ENCODE data around the gene SEMA7A.

Gene SEMA7A

DNA sequence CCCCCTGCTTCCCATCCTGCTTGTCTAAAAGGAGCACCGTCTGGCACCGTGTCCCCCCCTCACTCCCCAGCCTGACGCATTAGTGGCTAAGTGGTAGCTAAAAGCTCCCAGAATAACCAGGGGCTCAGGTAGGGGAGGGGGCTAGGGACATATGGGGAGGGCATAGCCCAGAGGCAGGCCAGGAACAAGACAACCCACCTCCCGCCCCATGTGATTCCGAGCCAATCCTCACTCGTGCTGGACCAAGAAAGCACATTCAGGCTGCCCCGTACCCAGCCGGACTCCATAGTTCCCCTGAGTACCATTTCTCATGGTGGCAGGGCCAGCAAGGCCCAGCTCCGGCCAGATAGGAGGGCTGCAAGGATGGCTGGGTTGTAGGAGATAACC, 11.5 kb downstream of the SEMA7A start:
- peak in 5 of 42 donors; percentile 31 to 48 (median 36) for DNase-seq
- intact Hi-C loops (cut with DNase I) = no loop called here

DNA sequence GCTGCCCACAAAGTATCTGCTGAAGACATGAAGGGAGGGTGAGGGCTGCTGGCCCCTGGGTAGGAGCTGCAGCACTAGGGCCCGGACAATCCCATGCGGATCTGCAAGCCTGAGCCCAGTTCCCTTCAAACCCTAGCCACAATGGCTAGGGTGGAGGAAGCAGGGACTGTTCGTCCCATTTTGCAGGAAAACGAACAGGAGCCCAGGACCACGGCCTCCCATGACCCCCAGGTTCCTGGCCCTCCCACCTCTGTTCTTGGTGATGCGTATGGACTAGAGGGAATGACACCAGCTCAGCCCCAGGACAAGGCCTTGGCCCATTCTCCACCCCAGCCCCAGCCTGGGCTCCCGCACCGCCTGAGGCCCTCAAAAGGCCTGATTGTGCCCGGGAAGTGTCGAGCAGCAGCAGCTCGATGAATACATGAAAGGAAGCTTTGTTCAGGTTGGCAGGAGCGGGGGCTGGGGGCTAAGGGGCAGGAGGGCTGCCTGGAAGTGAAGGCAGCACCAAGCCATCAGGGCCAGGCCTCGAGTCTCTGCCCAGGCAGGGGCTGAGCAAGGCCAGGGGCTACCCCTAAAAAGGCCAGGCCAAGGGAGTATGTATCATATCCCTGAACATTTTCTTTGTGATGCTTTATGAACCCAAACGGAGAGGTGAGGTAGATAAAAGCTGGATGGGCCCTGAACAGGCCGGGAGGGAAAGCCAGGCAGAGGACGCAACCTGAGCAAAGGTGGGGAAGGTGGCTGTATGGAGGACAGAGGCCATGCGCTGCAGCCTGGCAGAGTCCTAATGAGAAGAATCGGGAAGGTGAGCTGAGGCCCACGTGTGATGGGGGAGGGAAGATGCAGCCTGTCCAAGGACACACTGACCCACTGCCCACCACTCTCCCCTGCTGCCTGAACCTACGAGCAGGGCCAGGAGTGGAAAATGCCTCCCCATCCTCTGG, 12.2 kb downstream of the SEMA7A start:
- intact Hi-C loops (cut with DNase I) = no loop called here
- DNase-seq = peak; percentile 76 to 97 (median 92)

DNA sequence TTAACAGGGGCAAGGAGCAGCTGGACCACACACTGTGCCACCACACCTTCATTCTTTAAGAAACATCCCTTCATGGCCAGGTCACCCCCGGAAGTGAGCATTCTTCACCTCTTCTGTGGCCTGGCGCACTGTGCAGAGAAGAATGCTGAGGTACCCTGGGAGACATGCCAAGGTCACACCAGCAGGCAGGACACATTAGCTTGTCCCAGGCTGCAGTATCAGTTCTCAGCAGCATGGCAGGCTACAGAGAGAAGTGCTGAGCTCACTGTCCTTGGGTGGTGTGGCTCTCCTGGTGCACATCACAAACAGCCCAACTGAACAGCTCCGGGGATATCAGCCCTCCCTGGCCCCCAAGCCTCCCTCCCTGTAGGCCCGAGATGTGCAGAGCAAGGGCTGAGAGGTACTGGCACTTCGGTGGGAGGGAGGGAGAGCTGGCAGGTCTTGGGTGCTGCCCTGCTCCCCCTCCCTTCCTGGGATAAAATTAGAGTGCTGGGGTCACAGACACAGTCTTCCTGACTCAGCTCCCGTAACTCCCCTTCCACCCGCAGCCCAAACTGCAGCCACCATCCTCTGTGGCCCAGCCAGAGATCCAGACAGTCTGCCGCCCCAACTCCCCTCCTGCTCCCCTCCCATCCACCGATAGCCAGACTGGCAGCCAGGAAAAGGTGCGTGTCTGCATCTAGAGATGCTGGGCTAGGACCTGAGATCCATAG, 13.4 kb downstream of the SEMA7A start:
- intact Hi-C loops (cut with DNase I) = no loop called here
- peak in 1 of 42 donors; percentile 19 for DNase-seq

DNA sequence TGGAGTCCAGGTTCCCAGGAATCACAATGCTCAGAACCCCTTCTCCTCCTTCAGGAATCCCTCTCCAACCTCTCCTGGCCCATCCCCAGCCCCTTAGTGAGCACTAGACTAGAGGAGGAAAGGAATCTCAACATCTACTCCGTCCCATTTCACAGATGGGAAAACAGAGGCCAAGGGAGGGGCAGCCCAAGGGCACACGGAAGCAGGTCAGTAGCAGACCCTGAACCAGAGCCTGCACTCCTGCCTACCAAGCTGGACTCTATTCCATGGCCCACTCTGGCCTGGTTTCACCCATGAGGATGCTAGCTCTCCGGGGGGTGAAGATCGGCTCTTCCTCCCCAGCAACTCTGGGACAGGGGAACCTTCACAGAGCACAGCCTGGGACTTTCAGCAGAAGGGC, 14.3 kb downstream of the SEMA7A start:
- no peak for DNase-seq
- intact Hi-C loops (cut with DNase I) = no loop called here

DNA sequence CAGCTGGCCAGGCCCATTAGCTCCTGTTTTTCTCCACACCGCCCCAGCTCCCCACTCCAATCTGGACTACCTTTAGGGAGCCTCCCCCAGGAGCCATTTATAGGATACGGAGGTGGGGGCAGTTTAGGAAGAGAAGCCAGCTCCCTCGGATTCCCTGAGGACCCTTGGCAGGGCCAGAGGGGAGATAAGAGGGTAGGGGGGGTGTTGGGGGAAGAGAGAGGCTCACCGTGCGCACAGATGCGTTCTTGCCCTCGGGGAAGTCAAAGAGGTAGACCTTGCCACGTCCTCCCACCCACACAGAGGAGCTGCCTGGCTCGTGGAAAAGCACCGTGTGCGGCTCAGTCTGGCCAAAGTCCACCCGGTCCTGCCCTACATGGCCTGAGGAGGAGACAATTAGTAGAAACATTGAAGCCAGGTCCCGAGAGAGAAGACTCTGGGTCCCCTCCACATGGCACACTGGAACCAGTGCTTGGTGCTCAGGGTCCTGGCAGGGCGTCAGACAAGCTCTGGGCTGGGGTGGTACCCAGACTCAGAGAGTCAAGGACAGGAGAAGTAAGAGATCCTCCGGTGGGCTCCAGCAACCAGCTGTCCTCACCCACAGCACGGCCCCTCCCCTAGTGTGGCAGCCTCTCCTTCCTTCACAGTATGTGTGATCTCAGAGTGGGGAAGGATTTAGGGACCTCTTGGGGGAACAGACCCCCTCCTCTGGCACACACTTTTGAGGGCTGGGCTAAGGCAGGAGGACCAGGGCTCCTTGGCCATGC, 15.0 kb downstream of the SEMA7A start:
- DNase-seq = no peak
- intact Hi-C loops (cut with DNase I) = no loop called here

DNA sequence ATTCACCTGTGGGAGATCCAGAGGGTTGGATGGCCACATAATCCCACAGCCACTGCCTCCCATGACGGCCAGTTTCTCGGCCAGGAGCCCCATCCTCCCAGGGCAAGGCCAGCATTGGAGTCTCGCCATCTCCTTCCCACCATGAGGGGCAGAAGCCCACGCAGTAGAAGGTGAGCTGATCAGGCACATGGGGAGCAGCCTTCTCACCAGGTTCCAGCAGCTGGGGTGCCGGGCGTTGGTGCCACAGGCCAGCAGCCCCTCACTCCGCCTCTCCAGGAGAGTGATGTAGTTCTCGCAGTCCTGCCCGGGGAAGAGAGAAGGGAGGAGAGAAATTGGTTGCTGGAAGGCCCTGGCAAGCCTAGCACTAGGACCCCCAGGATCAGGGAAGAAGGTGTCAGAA, 16.1 kb downstream of the SEMA7A start:
- no peak for DNase-seq
- intact Hi-C loops (cut with DNase I) = no loop called here

DNA sequence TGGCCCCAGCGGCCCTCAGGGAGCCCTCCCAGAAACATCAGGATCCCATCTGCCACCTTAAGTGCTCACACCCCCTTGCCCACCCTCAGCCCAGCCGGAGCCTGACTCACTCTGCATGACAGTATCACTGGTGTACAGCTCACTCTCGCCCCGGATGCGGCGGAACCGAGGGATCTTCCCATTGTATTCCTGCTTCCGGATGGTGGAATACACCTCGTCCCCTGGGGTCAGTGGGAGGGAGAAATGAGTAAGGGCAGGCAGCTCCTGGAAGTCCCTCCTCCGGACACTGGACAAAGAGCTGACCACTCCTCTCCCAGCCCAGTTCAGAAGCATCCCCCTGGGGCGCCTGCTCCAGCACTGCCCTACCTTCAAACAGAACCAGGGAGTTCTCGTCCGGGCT, 16.5 kb downstream of the SEMA7A start:
- DNase-seq = no peak
- intact Hi-C loops (cut with DNase I) = no loop called here

DNA sequence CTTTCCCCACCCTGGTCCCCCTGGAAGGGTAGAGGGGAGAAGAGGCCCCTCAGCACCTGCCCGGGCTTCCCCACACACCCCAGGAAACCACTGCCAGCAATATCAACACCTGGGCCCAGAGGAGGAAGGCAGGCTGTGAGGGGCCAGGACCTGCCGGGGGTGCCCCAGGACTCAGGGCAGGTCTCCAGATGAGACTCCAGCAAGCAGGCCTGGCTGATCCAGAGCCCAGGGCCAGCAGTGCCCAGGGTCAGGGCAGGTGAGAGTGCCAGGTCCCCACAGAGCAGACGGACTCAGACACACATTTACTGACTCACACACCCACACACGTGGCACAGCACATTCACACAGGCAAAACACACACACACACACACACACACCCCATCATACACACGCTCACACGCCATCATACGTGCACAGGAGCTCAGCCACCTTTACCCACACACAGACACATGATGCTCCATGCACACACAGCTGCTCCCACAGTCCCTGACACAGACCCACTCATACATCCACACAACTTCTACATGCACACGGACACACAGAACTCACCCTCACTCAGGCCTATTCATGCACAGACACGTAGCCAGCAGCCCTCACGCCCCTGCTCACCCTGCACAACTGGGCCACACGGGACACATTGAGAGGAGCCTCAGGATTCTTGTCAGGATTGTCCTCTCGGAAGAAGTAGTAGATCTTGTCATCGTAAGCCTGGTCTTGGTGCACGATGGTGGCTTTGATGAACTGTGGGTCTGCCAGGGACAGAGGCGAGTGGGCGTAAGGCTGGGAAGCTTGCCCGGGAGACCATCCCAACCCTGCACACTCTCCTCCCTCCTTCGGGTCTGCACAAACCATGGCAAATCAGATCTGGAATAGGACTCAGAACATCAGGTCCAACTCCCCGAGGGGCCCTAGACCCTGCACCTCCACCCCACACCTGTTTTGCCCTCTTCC, 17.5 kb downstream of the SEMA7A start:
- intact Hi-C loops (cut with DNase I) = no loop called here
- no peak for DNase-seq

DNA sequence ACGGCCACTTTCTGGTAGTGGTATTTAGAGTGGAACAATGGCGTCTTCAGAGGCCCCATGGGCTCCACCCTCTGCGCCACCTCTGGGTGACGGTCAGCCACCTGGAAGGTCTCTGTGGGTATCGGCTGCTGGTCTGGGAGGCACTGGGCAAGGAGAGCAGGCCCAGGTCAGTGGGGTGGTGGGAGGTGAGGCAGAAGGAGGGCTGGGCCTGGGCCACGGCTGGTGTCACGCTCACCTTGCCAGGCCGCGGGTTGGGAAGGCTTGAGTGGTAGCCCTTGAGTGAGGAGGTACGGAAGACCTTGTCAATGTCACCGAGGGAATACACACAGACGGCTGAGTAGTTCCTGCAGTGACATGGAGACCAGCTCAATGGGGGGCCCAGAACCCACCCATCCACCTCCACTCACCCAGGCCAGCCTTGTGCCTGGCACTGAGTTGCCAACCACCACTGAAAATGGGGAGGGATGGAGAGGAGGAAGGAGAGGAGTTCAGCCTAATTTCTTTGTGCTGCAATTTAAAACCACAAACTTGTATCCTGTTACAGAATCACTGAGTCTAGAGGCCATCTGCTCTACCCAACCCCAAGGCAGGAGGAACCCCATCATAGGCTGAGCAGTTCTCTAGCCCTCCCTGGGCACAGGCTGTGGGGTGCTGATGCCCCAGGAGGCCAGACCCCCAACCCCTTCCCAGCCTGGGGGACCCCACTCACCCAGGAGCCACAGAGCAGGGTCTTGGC, 19.0 kb downstream of the SEMA7A start:
- DNase-seq = no peak
- intact Hi-C loops (cut with DNase I) = no loop called here

DNA sequence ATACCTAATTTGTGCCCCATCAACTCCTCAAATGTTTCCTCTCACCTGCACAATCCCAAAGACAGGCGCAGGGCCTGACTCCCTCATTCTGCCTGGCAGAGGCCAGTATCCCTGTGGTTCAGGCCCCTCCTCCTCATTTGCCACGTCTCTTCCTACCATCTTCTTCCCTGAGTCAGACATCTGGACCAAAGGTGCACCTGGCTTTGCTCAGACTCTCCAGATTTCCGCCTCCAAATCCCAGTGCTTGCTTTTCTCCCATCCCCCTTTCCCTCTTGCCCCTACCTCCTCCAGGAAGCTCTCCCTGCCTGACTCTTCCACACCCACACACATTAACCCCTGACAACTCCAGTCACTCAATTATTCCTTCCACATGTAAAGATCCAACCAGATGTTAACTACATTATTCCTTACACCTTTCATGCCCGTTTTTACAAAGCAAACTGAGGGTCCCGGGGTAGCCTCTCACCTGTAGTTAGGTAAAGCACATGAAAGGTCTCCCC, 19.6 kb downstream of the SEMA7A start:
- intact Hi-C loops (cut with DNase I) = no loop called here
- no peak for DNase-seq

DNA sequence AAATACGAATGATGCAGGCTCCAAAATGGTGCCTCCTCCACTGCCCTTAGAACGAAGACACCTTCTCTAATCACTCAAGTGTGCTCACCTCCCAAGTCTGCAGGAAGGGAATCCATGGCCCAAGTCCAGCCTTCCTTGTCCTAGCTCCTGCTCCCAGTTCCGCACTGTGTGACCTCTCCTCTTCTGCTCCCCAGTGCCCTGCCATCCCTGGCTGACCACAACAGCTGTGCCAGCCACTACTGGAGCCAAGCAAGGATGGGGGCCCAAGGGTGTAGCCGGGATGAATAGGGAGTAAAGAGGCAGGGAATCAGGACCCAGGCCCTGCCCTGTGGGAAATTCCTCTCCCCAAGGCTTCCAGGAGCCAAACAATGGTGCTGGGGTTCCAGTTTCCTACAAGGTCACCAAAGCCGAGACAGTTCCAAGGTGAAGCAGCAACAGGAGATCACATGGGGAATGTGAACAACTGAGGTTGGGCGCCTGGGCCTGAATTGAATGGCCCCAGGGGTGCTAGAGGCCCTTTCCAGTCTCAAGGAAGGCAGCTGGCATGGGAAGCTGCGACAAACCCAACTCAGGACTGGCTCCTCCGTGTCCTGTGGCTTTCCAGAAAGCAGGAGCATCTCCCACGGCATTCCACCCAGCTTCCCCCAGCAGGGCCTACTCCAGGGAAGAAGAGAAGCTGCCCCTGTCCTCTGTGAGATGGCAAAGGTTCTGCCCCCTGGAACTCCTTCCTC, 20.2 kb downstream of the SEMA7A start:
- intact Hi-C loops (cut with DNase I) = no loop called here
- DNase-seq = no peak

DNA sequence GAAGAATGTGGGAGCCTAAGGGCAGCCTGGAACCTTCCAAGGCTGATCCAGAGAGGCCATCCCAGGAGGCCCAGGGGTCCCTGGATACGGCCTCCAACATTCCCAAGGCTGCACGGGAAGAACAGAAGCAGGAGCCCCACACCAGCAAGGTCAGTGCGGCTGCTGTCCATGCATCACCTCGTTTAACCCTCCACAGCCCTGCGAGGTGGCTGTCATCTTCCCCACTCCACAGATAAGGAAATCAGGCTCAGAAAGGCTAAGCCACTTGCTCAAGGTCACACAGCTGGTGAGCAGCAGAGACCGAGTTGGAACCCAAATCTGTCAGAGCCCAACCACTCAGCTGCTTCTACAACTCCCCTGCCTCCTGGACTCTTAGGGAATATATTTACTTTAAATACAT, 21.6 kb downstream of the SEMA7A start:
- no peak for DNase-seq
- intact Hi-C loops (cut with DNase I) = no loop called here

DNA sequence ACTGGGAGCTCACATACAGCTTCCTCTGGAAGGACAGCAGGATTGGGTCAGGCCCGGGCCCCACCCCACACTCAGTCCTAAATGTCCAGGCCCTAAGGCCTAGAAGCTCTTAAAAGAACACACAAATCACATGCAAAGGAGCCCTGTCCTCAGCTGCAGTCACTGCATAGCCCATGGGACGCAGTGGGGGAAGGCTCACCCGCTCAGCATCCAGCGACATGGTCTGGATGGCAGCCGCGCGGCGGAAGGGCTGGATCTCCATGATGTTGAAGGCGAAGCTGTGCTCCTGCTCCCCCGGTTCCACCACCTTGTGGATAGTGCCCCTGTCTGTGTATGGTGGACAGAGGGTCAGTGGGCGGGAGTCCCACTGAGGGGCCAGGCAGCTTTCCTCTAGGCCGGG, 22.1 kb downstream of the SEMA7A start:
- DNase-seq = no peak
- intact Hi-C loops (cut with DNase I) = no loop called here

DNA sequence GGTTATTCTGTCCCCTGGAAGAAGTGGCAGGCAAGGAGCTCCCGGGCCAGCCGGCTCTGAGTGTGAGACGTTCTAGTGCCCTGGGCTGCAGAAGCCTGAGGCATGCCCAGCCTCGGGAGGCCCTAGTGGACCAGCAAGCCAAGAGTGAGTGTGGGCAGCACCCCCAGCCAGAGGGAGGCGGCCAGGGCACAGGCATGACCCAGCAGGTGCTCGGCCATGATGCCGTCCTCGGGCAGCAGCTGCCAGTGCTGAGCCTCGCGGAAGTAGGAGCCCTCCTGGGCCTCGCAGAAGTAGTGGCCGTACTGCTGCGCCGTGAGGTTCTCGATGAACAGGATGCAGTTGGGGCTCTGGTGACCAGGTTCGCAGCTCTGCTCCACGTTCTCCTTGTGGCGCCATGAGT, 23.3 kb downstream of the SEMA7A start:
- no peak for DNase-seq
- intact Hi-C loops (cut with DNase I) = no loop called here

DNA sequence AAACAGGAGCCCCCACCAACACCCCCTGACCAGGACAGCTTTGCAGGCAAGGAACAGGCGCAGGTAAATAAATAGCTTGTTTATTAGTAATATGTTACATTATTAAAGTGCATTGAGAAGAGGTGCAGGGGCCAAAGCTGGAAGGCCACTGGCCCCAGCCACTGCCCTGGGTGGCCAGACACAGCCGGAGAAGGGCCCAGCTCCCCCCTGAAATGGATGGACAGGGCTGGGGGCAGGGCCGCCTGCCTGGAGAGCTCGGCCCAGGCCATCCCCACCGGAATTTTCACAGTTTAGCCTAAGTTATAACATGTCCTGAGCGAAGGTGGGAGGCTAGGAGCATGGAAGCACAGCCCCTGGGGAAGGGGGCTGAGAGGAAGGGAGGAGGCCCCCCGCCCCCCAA, 24.5 kb downstream of the SEMA7A start:
- intact Hi-C loops (cut with DNase I) = no loop called here
- DNase-seq = no peak

DNA sequence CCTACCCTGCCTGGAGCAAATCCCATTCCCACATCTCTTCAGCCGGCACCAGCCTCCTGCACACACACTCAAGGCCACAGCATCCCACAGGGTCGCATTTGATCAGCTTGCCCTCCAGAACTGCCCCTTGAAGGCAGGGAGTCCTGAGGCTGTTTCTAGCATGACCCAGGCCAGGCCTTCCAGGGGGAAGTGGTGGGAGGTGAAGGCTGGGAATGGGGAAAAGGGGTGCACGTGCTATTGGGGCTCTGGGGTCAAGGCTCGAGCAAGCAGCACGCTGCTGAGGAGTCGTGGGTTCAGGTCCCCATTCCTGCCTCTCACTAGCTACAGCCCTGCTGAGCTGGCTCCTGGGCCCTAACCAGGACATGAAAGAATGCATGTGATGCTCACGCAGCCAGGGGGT, 24.9 kb downstream of the SEMA7A start:
- no peak for DNase-seq
- intact Hi-C loops (cut with DNase I) = no loop called here

DNA sequence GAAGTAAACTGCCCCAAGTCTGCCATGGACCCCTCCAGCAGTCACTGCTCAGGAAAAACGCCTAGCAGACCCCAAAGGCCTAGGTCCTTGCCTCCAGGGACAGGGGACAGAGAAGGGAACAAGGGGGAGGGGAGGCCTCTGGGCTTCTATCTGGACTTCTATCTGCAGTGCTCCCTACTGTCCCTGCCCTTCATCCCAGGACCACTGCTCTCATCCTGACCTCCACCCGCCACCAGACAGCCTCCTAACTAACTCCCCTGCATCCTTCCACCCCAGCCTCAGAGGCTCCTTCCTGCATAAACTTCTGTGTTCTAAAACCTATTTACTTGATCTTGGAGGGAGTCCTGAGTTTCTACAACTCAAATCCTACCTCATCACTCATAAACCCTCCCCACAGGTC, 25.4 kb downstream of the SEMA7A start:
- intact Hi-C loops (cut with DNase I) = no loop called here

More for the DNA sequence above, 25.4 kb downstream of the SEMA7A start:
- DNase-seq = no peak

All from head of caudate nucleus (tissue), 42 donors.